HG03520 (cell line): ENCODE data around the gene UBE2L5.

Experiments
- ATAC-seq: cut with Tn5 transposase; IDR thresholded peaks from one replicate; pipeline ENCODE4 v1.9.1; 2021; ENCODE audit warnings: mild to moderate bottlenecking, moderate library complexity; ENCODE audit not compliant: unreplicated experiment

UBE2L5 gene

GRCh38 chr13:30404207-30404606, 18.1 kb upstream of the UBE2L5 start:
- ATAC-seq = no peak

DNA sequence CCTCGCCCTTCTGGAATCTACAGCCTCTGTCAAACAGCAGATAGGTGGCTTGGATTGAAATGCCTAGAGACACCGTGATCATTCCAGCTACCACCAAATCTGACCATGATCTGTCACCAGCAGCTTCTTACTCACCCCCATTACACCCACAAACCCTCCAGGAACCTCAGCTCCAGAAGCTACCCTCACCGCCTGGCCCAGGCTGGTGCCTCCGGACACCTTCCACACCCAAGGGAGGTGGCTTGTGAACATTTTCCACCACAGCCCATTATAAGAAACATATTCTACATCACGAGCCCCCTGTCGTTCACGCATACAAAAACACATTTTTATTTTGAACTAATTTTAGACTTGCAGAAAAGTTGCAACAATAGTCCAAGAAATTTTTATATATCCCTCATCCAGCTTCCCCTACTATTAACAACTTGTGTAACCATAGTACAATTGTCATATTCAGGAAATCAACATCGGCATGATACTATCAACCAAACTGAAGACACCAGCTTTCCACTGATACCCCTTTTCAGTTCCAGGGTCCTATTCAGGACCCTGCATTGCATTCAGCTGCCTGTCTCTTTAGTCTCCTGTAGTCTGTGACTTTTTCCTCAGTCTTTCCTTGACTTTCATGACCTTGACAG, 15.4 kb upstream of the UBE2L5 start:
- no peak for ATAC-seq

GRCh38 chr13:30408319-30409101, 13.8 kb upstream of the UBE2L5 start:
- peak; percentile 90 for ATAC-seq

DNA sequence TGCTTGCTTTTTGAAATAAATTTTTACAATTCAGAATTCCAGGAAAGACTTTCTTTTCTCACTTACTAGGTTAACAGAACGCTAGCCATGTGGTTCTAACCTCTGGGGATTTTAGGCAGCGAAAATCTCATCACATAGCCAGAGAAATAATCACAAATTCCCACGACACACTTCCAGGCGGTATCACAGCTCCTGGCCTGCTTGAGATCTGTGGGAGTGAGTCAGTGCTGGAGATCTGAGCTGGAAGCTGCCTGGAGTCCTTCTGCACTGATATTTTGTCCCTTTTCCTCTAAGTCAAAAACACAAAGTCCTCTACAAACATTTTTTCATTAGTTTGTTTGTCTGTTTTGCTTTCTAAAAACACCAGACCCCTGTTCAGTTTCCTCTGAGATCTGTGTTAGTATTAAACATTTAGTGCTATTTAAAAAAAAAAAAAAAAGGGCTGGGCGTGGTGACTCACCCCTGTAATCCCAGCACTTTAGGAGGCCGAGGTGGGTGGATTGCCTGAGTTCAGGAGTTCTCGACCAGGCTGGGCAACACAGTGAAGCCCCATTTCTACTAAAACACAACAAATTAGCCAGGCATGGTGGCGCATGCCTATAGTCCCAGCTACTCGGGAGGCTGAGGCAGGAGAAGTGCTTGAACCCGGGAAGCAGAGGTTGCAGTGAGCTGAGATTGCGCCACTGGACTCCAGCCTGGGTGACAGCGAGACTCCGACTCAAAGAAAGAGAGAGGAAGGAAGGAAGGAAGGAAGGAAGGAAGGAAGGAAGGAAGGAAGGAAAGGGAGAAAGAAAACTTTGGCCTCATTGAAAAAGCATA, 12.2 kb upstream of the UBE2L5 start:
- ATAC-seq = no peak

DNA sequence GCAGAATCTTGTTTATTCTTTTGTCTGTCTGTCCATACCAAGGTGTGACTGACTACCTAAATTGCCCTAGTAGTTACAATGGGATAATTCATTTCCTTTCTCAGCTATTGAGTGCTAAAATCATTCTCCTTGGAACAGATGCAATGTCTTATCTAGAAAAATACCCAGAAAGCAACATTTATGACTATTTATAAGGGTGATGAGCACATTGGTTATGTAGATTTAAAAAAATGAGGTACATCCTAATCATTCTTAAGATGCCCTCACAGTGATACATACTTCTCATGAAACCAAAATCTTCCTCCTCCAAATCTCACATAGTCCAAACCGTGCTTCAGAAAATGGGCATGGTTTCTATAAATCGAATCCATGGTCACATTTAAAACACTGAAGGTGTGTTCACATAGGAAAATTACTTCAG, 11.6 kb upstream of the UBE2L5 start:
- no peak for ATAC-seq

DNA sequence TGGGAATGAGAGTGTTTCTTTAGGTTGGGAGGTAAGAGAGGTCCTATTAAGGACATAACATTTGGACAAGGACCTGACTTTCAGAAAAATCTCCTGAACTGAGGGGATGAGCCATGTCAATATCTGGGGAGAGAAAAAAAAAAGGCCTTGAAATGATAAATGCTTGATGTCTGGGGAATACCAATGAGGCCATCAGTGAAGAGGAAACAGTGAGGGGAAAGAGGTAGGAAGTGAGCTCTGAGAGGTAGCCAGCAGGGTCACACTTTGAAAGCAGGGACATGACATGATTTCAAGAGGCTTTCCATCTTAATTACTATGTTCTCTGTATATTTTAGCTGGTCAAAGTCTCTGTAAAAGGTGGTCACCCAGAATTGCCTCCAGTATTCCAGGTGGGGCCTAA, 9.9 kb upstream of the UBE2L5 start:
- ATAC-seq = no peak

GRCh38 chr13:30413842-30414241, 8.5 kb upstream of the UBE2L5 start:
- no peak for ATAC-seq

GRCh38 chr13:30415430-30416030, 6.8 kb upstream of the UBE2L5 start:
- ATAC-seq = peak; percentile 75

DNA sequence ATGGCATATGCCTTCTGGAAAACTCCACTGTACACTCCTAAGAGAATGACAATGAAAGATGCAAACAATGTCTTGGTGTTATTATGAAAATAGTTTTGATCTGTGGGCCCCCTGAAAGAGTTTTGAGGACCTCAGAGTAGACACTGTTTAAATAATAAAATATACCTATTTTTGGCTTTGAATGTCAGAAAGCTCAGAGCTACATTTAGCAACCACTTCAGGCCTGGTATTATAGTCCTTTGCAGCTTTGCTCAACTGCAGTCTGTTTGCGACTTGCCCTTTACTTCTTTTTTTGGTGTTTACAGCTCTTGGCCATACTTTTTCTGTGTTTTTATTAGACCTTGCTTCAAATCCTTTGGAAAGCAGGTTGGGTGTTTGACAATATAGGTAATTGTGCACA, 5.8 kb upstream of the UBE2L5 start:
- ATAC-seq = no peak

DNA sequence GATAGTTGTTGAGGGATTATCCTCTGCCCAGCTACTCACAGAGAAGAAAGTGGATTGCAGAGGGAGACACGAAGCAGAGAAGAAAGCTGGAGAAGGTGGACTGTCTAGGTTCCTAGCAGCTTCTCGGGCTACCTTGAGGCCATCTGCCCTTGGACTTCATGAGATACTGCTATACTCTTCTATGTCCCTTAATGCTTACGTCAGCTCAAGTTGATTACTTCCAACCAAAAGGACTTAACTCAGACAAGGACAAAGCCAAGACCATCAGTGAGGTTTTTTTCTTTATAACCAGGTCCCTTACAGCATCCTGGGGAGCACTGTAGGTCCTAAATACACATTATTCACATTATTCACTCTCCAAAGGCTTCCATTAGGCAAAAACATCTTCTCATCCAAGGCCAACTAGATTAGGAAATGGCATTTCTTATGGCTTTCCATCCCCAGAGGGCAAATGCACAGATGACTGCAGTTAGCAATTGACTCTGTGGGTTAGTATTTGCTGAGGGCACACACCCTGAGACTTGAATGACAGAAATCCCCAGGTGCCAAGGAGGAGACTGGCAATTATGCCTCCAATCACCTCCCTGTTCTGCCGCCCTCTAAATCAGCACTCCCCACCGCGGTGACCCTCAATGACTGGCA, 4.1 kb upstream of the UBE2L5 start:
- no peak for ATAC-seq

DNA sequence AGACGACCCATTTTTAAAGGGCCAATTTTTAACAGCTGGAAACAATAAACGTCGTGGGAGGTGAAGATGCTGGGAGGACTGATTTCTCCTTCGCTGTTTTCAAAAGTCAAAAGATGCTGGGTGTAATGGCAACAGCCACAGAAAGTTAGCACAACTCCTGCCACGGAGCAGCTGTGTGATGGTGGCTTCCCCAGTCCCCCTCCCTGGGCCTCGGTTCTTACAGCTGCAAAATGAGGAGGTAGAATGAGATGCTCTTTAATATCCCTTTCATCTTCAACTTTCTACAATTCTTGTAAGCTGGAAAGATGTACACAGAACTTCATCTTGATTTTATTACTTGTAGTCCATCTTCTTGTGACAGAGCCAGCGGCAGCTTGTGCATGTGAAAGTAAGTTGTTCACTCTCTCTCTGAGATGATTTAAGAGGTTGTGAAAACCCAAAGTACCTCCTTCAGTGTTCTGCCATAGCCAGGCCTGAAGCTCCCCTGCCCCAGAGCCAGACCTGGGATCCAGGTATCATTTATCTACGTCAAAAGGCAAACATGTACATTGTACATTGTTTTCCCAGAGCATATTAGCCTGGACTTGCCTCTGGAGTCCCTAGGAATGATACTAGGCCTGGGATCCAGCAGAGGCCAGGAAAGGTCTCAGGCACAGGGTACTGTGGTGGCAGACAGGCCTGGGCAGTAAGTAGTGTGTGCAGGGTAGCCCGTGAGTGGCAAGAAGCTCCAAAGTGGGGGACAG, 3.4 kb upstream of the UBE2L5 start:
- no peak for ATAC-seq

DNA sequence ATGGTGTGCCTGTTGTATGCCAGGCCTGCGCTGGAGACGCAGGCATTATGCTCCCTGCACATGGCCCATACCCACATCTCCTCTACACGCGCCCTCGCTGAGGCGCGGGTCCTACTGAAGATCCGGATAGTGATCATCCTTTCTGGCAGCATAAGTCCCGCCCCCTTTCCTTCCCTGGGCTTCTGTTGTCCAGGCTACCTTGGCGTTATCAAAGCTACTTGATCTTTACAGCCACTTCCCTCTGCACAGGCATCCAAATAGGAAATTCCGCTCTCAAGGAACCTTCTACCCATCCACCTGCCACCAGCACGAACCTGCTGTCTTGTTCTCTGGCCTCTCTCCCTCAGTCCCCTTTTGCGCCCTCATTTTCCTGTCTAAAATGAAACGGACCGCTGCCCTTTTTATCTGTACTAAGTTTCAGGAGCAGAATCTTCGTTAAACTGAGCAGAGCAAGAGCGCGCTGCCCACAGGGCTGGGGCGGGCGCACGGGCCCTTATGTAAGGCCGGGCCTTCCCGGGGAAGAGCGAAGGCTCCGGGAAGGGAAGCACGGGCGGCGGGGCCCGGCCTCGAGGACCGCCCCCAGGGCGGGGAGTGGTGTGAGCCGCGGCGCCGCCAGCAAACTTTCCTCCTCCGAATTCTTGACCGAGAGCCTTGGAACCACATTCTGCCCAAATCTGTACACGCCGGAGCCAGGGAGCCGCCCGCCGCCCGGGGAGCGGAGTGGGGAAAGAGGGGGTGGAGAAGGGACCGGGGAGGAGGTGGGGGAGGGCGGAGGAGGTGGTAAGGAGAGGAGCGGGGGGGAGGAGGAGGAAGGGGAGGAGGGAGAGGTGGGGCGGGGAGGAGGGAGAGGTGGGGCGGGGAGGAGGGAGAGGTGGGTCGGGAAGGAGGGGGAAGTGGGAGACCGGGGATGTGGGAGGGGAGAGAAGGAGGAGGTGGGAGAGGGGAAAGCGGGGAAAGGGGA, 920 bp upstream of the UBE2L5 start:
- ATAC-seq = peak; percentile 21

DNA sequence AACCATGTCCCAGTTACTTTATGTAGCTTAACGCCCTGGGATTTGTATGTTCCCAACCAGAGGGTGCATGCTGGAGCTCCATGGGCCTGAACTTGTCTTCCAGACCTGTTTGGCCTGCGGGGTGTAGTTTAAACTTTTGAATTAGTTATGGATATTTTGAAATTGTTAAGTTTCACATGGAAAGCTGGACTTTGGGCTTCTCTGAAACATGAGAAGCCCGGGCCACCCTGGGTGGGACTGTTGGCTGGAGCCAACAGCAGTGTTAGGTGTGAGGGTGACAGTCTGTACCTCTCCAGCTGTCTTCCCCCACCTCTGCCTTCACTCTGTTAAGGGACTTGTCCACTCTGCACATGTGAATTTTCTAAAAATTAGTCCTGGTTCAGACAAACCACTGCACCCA, 1.6 kb downstream of the UBE2L5 start:
- ATAC-seq = no peak

DNA sequence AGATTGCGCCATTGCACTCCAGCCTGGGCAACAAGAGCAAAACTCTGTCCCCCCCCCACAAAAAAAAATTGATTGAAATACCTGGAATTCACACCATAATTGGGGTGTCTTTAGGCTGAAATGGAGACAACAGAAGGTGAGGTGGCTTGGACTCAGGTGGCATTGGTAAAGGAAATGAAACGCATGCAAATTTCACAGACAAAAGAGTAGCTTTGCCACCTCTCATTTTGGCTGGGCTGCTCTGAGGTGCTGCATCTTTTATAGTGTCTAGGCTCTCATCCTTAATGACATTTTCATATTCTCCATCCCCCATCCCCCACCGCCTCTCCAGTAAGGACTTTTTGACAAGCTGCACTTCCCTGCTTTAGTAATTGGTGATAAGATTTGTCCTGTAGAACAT, 6.9 kb downstream of the UBE2L5 start:
- no peak for ATAC-seq

GRCh38 chr13:30429721-30430694, 7.7 kb downstream of the UBE2L5 start:
- peak; percentile 72 for ATAC-seq

GRCh38 chr13:30431269-30431940, 9.1 kb downstream of the UBE2L5 start:
- ATAC-seq = no peak

DNA sequence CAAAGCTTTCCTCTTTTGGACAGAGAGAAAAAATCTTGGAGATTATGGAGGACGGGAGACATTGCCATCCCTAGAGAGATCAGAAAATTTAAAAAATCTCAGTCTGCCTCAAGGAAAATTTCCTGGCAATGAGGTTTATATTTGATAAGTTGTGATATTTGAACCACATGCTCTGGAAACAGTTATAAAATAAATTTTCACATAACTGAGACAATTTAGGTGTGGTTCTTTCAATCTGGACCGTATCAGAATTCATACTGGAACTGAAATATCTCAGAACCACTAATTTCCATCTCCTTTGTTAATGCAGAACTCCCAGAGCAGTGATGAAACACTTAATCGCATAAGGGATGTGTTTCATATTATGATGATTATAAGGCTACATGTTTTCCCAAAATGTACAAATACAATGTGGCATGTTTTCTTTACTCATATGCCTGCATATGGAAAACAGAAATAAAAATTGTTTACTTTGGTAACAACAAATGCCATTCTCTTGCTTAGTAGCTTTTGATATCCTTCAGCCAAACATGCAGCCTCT, 13.7 kb downstream of the UBE2L5 start:
- ATAC-seq = no peak
